GM21423 (cell line): ENCODE data around the gene POU3F3.

ENCODE experiments used
- ATAC-seq: cut with Tn5 transposase; IDR thresholded peaks from one replicate; pipeline ENCODE4 v1.9.1; 2021; ENCODE audit warnings: mild to moderate bottlenecking, moderate library complexity; ENCODE audit not compliant: unreplicated experiment

POU3F3 gene

DNA sequence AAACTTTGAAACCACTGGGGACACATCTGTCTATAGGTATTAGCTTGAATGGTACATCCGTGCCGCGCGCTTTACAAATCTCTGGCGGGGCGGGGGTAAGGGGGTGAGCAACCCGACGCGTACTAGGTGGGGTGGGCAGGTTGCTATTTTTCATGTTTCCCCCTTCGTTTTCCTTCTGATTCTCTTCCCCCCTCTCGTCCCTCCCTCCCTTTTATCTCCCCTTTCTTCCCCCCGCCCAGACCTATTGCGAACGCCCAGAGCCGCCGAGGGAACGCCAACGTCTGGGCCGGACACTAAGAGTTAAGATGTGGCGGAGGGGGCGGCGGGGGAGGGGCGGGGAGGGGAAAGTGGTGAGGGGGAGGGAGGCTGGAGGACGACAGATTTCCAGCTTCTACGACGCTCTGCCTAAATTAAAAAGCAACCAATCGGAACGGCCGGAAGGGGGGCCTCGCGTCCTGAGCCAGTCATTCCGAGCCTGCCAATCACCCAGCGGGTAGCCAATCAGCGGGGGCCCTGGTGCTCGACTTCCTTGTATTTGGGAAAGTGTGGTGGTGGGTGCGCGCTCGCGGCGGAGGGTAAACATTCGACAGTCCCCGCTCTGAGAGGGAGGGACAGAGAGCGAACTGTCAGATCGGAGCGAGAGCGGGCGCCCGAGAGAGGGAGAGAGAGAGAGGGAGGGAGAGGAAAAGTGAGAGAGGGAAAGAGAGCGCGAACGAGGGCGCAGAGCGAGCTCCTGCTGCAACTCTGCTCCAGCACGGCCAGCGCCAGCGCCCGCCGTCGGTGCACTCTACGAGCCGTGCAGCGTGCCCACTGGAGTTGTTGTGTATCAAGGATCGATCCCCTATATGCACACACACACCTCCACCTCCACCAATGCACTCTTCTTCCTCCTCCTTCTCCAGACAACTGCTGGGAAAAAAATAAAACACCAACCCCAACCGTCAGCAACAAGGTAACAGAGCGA lies at the start of gene POU3F3:
Gene POU3F3 (plus strand): TSS at position 582 of the 964 bp plus-strand sequence. CDS start 1,396 bp downstream, outside the sequence.
- ATAC-seq: no peak

DNA sequence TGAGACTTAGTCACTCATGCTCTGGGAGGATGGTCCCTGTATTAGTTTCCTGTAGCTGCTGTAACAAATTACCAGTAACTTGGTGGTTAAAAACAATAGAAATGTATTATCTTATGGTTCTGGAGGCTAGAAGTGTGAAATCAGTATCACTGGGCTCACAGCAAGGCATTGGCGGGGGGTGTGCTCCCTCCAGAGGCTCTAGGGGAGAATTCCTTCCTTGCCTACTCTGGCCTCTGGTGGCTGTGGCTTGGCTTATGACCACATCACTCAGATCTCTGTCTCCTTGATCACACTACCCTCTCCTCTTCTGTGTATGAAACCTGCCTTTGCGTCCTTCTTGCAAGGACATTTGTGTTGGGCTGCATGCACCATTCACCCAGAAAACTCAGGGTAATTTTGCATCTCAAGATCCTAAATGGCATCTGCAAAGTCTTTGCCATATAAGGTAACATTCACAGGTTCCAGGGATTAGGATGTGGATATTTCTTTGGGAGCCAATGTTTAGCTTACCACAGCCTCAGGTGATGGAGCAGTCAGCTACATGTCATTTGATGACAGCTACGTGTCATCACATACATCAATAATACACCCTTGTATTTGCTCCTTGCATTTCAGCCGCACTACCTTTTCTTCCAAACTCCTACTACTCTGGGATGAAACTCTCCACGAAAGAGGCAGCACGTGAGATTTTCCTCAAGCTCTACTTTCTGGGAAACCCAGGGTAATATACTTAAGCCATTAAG lies 49.6 kb upstream of the POU3F3 start:
- no peak for ATAC-seq

DNA sequence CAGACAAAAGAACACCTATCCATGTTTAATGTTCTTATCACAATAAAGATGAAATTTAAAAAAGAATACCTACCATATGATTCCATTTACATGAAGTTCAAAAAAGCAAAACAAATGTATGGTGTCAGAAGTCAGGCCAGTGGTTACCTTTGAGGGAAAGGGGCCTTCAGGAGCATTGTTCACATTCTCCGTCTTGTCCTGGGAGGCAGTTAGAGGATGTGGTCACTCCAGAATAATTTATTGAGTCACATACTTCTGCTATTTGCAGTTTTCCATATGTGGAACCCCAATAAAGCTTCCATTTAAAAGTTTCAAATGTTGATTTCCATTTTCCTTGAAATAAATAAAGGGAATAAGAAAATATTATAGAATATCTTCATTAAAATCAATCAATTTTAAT lies 41.6 kb upstream of the POU3F3 start:
- no peak for ATAC-seq

DNA sequence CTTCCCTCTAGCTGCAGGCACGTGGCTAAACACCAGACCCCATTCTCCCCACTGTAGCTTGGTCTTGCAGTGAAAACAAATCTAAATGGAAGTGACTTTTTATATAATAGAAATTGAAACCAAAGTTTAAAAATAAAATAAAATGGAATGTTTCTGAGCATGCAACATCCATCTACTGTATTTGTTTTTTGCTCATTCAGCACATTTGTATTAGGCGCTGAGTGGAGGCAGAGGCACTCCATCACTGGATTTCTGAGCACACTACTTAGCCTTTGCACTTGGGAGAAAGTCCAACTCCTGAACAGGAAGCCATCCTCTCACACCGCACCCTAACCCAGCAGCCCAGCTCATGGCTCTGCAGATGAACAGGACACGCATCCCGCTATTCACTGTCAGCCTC lies 37.8 kb upstream of the POU3F3 start:
- no peak for ATAC-seq

DNA sequence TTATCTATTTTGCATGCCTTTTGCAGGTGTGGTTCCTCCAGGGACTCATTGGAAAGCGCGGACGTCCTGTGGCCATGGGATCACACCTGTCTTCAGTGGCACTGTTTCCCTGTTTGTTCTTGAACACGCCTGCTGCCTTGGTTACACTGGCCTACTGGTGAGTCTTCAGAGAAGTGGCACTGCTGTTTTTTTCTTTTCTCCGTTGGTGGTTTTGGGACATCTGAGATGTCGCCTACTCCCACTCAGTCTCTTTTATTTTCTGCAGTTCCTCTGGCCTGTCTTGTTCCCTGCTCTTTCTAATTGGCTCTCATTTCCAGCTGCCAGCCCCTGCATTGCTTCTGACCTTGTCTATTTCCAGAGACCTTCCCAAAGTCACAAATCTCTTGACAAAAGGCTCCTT lies 35.7 kb upstream of the POU3F3 start:
- ATAC-seq: no peak

DNA sequence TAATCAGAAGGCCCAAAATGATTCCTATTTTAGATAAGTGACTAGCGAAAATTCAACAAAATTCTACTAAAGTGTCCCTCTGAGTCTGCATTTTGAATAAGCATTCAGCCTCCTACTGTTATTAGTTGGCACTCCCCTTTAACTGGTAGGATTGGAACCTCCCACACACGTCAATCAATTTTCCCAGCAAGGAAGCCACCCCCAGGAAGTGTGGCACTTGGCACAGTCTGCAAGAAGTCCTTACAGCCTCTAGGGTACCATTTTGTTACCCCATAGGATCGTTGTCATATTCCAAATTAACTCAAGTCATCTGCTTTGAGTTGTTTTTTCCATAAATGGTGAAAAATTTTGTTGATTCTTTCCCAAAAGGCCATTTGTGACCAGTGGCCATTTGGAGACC lies 33.8 kb upstream of the POU3F3 start:
- no peak for ATAC-seq

DNA sequence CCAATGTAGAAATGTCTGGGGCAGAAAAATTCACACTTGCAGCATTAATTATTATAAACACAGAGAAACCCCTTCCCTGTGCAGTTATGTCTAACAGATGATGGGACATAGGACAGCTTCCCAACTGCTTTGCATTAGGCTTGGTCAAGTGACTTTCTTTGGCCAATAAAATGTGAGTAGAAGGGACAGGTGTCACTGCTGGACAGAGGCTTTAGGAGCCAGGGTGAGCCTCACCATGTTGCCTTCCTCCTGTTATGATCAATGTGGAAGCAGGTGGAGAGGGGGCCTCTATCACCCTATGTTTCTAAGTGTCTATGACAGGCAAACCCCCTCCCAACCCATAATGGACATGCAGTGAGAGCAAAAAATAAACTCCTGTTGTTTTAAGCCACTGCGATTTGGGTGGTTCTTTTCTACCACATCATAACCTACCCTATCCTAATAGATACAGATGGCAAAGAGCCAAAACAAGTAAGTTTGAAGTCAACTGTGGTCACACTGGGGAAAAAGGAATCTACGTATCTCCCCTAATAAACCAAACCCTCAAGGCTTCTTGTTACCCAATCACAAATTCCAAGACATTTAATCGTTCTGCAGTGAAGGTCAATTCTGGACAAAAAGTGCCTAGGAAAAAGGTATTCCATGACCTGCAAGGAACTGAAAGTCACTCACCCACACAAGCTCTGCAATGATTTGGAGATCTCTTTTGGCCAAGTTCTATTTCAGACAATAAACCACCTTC lies 28.6 kb upstream of the POU3F3 start:
- ATAC-seq: no peak

DNA sequence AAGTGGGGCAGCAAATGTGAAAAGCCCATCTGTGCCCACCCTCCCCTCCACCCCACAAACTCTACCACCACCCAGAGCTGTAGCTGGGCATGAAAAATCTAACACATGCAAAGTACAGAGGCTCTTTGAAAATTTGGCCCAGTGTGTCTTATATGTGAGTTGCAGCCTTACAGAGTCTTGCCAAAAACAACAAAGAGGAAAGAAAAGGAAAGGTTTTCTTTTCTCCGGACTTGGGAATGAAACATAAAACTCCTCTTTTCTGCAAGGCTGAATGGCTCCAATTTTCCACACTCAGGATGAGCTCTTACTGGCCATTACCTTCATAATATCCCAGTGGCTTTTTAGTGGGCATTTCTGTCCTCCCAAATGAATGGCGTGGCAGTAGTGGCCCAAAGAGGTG lies 27.9 kb upstream of the POU3F3 start:
- no peak for ATAC-seq

DNA sequence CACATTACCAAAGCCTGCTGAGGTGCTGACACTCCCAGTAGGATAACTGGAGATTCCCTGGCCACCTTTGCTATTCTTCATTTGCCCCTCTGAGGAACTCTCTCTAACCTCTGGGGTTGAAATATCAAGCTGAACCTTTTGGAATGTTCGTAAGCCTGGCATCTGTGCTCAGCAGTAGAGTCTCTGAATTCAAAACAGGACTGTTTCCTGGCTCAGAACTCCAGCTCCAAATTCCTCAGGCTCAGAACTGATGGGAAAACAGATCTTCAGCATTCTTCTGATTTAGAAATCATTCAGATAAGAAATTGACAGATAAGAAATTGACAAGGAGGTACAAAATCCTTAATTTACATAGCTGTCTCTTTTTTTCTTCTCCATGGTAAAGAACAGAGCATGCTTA lies 22.2 kb upstream of the POU3F3 start:
- ATAC-seq: no peak

DNA sequence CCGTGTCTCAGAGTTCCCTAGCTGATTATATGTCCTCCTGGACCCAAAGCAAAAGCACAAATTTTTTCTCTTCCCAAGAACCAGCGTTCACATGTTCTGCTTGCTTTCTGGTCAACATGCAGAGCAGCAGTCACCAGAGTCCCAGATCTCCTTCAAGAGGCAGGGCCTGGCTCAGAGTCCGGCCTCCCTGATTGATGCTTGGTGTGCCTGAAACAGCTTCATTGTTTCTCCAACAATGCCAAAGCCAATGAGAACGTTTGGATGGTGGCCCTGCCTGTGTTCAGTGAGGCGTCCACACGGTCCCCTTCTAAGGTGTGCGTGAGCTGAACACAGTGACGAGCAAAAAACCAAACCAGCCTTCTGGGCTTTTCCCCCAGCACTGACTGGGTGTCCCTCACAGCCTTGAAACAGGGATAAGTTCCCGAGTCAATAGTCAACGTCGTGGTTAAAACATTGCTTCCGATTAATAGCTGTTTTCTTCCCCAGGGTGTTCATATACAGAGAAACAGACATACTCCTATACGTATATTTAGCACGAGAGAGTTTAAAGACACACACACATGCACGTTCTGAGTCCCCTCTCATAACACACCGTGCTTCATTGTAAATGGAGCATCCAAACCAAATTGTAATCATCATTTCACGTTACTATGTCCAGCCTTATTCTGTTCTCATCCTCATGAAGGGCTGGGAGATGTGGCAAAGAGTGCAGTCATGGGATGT lies 19.3 kb upstream of the POU3F3 start:
- ATAC-seq: no peak

DNA sequence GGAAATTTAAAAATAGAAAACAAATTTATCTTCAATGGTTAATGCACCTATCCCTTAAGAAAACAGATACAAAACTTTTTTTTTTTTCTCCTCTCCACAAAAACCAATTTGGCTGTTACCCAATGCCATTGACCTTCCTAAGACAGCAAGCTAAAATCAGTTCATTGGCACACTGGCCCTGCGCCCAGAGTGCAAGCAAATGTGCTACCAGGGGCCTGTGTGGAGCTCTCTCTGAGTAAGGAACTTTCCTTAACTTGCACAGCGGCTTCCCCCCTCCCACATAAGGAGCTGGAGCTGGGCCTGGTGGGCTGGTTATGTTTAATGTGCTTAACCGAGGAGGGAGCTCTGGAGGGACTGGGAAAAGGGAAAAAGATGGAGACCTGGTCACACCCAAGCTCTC lies 17.6 kb upstream of the POU3F3 start:
- no peak for ATAC-seq

DNA sequence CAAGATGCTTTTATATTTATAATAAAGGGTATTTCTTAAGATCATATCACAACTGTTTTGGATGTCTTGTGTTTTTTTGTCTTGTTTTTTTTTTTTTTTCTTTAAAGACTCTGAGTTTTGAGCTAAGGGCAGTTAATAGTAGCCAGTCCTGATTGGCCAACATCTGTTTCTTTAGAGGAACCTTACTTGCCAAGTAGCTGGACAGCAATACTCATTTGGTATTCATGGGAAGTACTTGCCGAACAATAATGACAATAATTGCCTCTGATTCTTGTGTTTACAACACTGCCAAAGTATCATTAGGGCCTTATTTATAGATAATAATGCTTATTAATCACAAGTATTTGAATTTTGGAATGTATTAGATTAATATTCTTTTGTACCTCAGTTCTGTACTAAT lies 17.1 kb upstream of the POU3F3 start:
- no peak for ATAC-seq

DNA sequence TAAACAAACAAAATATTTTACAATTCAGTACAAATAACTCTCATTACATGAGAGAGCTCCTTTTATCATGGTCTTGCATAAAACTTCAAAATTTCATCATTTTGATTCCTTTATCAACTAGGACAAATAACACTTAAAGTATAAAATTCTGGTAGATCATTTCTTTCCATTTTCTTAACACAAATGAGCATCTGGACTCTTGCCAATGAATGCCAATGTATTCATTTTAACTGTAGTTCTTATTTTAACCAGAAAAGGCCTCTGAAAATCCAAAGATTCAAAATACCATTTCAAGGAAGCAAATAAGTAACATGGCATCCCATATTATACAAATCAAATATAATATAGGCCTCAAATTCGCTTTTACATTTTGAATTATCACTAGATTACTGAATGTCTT lies 13.8 kb upstream of the POU3F3 start:
- ATAC-seq: no peak

DNA sequence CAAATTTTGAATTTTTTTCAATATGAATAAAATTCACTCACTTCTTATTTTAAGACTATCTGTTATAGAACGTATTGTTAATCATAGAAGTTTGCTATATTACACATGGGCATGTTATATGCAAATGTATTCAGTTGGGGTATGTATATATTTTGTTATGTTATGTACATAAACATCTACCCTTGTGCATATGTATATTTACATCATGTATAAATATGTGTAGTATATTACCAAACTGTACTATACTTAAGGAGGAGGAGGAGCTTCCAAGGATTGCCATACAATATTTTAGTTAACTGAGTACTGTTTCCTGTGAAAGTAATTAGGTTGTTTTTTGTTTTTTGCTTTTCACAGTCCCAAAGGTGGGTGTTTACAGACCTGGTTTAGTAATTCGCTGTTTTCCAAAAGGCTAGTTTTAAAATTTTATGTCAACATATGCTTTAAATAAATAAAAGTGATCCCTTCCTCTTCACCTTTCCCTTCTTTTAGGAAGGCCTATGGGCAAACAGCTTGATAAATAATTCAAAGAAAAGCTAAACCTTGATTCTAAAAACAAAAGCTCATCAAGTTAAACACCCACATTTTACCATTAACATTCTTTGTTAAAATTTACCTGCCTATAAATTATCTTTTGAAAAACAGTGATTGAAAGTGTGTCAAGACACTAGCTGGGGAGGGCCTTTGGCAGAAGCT lies 12.9 kb upstream of the POU3F3 start:
- no peak for ATAC-seq

DNA sequence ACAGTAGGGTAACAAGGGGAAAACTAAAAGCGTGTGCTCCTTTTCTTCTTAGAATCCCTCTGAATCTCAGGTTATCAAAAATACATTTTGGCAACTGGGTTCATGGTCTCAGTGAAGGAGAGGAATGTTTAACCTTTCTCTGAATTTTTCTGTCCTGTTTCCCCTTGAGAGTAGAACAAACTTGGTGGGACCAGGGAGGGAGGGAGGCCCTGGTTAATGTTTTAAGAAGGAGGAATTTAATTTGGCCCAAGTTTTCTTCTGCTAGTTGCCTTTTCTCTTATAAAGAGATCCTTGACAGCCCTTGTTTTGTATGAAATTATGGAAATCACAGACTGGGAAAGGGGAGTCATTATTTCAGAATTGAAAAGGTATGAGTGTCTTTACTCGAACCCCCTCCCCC lies 12.2 kb upstream of the POU3F3 start:
- no peak for ATAC-seq

DNA sequence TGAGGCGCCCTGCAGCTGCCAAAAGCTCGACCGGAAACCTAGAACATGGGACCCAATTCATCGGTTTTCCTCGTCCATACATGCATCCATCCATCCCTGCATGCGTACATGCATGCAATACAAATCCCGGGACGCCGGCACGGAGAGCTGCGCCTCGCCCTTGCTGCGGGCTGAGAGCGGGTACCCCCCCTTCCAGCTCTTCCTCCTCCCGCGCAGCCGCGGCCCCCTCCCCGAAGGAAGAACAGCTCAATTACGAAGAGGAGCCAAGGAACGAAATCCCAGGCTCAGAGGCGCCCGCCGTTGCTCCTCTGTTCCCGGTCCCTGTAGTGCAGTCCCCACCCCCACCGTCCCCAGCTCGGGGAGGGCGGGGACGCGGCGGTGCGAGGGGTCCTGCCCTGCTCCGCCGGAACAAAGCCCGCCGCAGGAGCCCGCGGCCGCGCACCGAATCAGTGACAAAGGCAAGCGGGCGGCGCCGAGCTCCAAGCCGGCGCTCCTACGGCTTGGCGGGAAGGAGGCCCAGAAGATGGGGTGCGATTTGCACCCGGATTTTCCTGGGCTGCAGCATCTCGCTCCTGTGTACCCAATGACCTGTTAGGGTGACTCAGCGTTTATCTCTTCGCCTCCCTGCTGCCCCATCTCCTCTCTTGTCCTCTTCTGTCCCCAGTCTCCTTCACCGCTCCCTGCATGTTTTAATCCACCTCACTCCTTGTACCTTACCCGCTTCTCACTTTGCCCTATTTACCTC lies 8.9 kb upstream of the POU3F3 start:
- no peak for ATAC-seq

DNA sequence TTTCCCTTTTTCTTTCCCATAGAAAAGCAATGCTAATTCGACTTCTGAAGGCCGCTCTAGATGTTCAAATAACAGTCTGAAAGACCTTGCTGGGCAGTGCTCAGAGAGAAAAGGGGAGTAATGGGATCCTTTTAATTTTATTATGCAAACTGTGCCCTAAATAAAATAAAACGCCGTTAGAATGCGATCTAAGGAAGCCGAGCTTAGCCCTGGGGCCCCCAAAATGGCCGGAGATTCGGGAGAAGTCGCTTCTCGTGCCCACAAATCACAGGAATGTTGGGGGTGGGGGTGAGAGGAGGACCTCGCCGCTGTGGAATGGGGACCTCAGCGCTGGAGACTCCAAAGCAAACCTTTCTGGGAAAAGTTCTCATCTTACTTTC lies 8.4 kb upstream of the POU3F3 start:
- no peak for ATAC-seq

DNA sequence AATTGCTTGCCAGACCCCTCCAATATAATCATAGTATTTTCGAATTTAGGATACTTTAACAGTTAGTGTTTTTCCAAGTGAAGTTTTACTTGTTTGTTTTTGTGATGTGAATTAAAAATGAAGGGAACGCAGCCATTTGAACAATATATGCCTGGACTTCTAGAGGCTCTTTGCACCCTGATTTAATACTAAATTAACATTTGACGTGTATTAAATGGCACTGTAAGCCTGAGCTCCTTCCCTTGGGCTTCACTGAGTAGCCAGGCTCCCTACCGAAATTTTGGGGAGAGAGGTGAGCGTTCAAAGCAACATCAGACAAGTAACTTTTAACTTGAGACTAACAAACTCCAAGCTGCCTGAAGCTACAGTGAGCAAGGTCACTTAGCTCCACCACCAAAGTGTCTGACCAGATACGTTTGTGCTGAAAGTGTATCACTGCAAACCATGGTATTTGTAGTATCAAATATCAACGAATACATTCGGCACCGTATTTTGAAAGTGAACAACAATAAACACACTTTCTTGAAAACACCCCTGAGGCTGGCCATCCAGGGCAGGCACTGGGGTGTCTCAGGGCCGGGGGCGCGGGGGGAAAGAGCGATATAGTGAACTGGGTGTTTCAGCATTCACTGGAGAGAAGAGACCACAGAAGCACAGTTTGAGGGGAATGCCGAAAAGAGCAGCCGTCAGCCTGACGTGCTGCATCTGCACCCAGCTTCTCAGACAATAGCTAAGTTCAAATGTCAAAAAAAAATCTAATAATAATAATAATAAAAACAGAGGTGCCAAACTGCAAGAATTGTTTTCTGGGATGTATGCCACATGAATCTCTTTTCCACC lies 7.7 kb upstream of the POU3F3 start:
- ATAC-seq: no peak
